Stimulated activated CD4-positive, alpha-beta T cell treated with anti-CD3 and anti-CD28 coated beads, Interleukin-4, amount 100 ng/mL, for 24 hours (primary cell): Measurements from ENCODE around the gene AGAP3.

Source experiments
- DNase-seq: peaks from one replicate; pipeline ENCODE4 v3.0.0-alpha.2; 2020

The AGAP3 gene

GRCh38 chr7:151124899-151125399 lies 38.7 kb downstream of the AGAP3 start:
- no peak for DNase-seq

GRCh38 chr7:151125470-151125845 lies 39.2 kb downstream of the AGAP3 start:
- no peak for DNase-seq

- DNase-seq = no peak
Observed at GRCh38 chr7:151125846-151126481, 39.7 kb downstream of the AGAP3 start.

DNA sequence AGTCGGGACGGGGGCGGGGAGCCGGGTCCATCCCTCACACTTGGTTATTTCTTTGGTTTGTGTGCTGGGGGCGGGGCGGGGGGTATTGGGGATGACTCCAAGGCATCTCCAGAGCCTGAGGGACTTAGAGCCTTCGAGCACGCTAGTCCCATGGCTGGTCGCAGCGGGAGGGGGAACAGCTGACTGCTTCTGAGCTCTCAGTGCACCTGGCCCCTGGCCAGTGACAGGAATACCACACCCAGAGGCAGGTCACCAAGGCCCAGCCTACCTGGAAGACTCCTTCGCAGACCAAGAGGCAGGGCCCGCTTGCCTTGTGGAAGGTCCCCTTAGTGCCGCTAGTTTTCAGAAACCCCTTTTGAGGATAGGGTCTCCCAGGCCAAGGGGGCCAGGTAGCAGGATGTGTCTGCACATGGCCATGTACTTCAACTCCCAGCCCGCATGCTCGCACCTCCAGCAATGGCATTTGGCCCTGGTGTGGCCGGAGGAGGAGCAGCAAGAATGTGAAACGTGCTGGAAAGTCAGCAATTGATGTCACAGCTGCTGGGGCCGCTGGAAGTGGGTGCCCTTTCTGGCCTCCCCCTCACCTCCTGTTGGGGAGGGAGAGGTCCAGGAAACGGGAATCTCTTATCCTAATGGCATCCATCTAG lies 40.3 kb downstream of the AGAP3 start:
- no peak for DNase-seq

GRCh38 chr7:151128144-151128543 lies 41.9 kb downstream of the AGAP3 start:
- DNase-seq = no peak

GRCh38 chr7:151128716-151129115 lies 42.4 kb downstream of the AGAP3 start:
- DNase-seq = no peak

DNA sequence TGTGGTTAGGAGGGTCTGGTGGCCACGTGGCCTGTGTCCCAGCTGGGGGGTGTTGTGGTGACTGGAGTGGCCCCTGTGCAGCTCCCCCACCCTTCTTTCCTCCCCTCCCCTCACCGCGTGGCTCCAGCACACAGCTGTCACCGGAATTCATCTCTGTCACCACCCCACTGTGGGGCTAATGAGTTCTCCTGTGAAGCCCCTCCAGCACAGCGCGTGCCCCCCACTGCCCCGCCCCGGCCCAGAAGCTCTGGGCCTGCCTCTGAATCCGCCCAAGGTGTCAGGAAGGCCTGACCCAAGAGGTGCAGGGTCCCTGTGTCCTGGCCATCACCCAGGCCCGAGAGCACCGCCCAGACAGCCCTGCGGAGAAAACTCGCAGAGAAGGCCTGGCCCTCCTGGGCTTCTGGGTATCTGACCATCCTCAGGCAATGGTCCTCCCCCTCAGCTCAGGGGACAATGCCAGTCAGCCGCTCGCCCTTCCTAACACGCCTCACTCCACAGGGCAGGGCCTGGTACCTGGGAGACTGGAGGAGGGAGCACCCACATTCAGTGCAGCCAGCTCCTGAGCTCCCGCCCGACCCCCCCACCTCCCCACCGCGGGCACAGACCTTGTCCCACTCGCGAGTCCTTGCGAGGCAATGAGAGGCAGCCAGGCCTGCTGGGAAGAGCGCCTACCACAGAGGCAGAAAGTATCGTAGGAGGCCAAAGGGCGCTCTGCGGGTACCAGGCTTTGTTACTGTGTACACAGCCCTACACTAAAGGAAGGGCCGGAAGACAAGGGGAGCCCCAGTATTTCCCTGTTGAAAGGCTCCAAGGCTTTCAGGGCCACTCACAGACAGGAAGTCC lies 43.1 kb downstream of the AGAP3 start:
- no peak for DNase-seq

DNA sequence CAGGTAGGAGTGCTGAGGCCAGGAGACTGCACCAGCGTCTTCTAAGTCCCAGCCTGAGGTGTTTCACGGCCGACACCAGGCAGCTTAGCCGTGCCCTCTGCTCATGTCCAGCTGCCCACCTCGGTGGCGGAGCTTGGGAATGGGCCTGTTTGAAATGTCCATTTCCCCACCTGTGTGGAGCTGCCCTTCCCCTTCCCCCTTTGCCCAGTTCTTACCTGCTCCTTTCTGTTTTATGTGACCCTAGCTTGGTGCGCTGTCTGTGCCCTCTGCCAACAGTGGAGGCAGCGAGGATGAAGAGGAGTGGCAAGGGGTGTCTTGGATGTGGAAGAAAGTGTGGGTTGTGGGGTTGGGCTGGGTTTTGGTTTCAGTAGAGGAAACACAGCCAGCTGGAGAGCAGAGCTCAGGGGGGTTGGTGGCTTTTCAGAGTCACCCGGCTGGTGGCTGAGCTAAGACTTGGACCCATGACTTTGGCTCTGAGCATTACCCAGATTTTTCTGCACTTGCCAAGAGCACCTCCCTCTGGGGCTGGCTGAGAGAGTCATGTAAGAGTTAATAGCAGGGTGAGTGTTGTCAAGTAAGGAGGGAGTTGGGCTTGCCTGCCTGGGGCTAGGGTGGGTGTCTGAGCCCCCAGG lies 43.8 kb downstream of the AGAP3 start:
- DNase-seq = no peak

DNA sequence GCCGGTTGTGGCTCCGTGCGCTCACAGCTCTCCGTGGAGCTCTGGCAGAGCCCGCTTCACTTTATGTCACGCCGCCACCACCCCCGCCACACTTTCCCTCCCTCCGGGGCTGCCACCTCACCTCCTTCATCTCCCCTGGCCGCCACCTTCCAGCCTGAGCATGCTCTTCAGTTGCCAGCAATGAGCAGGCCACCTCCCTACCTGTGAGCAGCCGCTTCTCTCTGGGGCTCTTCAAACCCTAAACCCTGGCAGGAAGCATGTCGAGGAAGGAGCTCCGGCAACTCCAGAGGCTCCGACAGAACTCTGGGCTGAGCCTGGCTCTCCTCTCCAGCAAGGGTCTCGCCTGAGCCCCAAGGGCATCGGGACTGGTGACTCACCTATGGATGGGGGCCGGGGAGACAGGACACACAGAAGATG lies 44.5 kb downstream of the AGAP3 start:
- no peak for DNase-seq

GRCh38 chr7:151131224-151131591 lies 44.9 kb downstream of the AGAP3 start:
- no peak for DNase-seq

DNA sequence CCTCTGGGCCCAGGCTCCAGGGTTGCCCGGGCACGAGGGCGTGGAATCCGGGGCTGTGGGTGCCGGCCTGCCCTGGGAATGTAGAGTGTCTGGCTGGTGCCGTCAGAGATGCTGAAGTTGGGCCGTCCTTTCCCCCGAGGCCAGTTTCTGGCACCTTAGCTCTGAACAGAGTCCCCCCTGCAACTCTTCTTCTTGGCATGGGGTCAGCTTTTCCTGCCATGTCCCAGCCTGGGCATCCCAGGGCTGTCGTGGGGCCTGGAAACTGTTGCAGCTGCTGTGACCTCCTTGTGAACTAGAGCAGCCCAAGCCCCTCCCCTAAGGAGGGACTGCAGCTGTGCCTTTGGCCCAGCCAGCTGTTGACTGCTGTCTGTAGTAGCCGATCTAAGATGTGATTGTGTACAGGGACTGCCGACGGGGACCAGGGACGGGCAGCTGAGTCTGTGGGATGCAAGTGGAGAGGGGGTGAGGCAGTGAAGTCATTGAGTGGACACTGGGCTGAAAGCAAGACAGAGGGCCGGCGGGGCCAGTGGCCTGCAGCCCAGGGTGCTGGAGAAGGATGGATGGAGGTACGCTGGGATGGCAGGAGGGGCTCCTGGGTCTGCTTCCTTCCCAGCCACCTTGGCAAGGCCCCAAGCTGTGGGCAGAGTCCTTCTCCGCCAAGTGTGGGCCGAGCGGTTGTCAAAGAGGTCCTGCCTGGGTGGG lies 45.5 kb downstream of the AGAP3 start:
- no peak for DNase-seq

GRCh38 chr7:151132461-151133205 lies 46.4 kb downstream of the AGAP3 start:
- no peak for DNase-seq

GRCh38 chr7:151133266-151133985 lies 47.2 kb downstream of the AGAP3 start:
- DNase-seq = no peak

- DNase-seq = no peak
Observed at GRCh38 chr7:151133986-151134742, 47.9 kb downstream of the AGAP3 start.

DNA sequence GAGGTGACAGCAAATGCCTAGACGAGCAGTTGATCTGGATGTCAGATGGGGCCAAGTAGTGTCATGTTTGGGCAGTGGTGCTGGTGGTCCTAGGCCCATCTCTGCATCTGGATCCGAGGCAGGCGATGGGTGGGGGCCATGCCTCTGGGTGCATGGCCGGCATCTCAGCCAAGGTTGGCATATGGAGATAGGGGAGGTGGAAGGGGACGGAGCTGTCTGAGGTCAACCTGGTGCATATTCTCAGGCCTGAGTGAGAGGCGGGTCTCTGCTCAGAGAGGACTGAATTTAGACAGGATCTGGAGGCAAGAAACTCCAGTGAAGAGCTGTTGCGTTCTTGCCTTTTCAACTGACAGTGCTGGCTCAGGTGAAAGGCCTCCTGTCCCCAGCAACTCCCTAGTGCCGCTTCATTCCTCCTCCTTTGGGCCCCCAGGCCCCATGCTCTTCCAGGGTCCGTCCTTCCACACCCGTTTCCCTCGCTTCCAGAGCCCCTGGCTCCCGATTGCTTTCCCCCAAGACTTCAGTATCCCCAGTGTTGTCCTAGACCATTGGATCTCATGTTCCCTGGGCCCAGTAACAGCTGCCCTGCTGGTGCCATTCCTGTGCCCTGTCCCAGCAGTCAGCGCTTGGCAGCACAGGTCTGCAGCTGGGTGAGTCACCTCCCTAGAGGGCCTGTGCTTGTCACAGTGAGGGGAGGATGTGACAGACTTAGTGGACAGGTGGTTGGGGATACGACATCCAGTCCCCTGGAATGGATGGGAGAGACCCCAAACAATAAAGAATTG lies 48.7 kb downstream of the AGAP3 start:
- DNase-seq = no peak

DNA sequence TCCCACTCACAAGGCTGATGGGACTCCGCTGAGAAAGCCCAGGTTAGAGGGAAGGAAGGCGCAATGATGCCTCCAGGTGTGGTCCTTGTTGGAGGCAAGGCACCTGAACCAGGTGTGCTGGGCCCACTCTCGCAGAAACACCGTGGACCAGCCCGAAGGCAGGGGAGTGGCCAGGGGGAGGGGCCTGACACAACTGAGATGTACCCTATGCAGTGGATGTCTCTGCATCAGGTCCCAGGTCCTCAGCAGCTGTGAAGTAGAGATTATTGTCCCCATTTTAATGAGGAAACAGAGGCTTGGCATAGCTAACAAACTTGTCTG lies 49.2 kb downstream of the AGAP3 start:
- DNase-seq = no peak

- no peak for DNase-seq
Observed at GRCh38 chr7:151135866-151136843, 49.9 kb downstream of the AGAP3 start.

DNA sequence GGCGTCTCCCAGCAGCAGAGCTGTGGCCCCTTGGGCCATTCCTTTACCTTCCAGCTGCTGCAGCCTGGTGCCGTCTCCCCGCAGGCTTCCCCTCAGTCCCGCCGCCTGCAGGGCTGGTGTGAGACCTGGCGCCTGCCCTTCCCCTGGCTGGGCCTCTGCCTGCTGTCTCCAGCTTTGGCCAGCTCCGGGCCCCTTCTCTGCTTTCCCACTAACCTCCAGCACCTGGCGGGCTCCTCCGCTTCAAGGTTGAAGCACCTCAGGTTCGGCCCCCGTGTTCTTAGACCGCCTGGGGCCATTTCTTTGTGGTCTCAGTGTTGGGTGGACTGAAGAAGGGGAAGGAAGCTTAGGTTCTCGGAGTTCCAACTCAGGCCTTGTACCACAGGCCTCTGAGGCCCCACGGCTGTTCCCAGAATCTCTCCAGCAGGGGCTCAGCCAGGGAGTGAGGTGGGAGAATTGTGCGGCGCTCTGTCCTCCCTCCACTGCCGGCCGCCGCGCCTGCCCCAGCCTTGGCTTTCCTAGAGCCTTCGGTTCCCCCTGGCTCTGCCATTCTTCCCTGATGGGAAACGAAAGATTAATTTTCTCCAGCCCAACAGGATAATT lies 50.9 kb downstream of the AGAP3 start:
- DNase-seq = no peak
